ENCODE data around the gene CCDC57. TPM values are rescaled to one million over a fixed set of nuclear protein-coding genes. Genes with fewer than 3 reads are reported as not detected.

Gene CCDC57
- total RNA-seq, 2 experiments from 2014 or later: 40.7 to 43.9 TPM

DNA sequence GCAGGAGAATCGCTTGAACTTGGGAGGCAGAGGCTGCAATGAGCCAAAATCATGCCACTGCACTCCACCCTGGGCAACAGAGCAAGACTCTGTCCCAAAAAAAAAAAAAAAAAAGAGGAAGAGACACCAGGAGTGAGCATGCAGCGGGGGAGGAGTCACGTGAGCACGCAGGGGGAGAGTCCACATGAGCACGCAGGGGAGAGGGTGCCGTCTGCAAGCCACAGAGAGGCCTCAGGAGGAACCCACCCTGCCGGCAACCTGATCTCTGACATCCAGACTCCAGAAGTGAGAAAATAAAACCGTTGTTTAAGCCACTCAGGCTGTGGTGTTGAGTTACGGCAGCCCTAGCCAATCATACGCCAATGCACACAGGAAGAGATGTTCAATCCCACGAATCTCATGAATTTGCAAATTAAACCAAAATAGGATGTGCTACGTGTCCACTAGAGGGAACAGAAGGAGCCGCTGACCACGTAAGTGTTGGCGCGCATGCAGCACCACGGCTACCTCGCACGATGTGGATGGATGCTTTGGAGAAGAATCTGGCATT lies 42.2 kb downstream of the CCDC57 start:
- Mint-ChIP-seq H3K27me3 (ENCODE audit: low read depth) (no peaks in the 10 kb centered on the region), H3K9me3 (no peaks in the 10 kb centered on the region), H3K36me3 (ENCODE audit: low read depth) (peaks cover 11% of the 10 kb centered on the region), H3K27ac (no peak overlapping the region), H3K4me3 (no peak overlapping the region), H3K4me1 (ENCODE audit: low read depth) (peaks cover 6% of the 10 kb centered on the region)
- CTCF ChIA-PET: no interaction called here
- DNase-seq: no peak
- intact Hi-C loops (cut with micrococcal nuclease): no loop called here

DNA sequence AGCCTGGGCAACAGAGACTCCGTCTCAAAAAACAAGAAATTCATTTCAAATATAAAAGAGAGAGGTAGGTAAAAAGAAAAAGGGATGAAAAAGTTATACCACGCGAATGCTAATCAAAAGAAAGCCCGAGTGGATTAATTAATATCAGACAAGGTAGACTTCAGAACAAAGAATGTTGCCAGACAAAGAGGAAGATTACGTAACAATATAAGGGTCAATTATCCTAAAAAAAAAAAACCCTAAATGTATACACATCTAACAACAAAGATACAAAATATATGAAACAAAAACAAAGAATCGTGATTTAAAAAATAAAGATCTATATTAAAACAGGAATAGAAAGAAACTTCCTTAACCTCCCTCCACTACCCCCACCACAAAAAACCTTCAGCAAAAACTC lies 44.1 kb downstream of the CCDC57 start:
- Mint-ChIP-seq H3K27me3 (ENCODE audit: low read depth) (no peaks in the 10 kb centered on the region), H3K4me3 (no peak overlapping the region), H3K9me3 (no peaks in the 10 kb centered on the region), H3K27ac (no peak overlapping the region), H3K36me3 (ENCODE audit: low read depth) (peaks cover 11% of the 10 kb centered on the region), H3K4me1 (ENCODE audit: low read depth) (peaks cover 6% of the 10 kb centered on the region)
- CTCF ChIA-PET: no interaction called here
- DNase-seq: no peak
- intact Hi-C loops (cut with micrococcal nuclease): no loop called here

- intact Hi-C loops (cut with micrococcal nuclease): no loop called here
- no peaks in the 10 kb centered on the region for H3K27me3 Mint-ChIP-seq (ENCODE audit: low read depth)
- H3K27ac Mint-ChIP-seq: no peak overlapping the region
- CTCF ChIA-PET: no interaction called here
- H3K36me3 Mint-ChIP-seq (ENCODE audit: low read depth): peaks cover 14% of the 10 kb centered on the region
- H3K4me3 Mint-ChIP-seq: no peak overlapping the region
- H3K9me3 Mint-ChIP-seq: no peaks in the 10 kb centered on the region
- peaks cover 6% of the 10 kb centered on the region for H3K4me1 Mint-ChIP-seq (ENCODE audit: low read depth)
- no peak for DNase-seq
Measured at GRCh38 chr17:82167028-82167427, 45.6 kb downstream of the CCDC57 start.

DNA sequence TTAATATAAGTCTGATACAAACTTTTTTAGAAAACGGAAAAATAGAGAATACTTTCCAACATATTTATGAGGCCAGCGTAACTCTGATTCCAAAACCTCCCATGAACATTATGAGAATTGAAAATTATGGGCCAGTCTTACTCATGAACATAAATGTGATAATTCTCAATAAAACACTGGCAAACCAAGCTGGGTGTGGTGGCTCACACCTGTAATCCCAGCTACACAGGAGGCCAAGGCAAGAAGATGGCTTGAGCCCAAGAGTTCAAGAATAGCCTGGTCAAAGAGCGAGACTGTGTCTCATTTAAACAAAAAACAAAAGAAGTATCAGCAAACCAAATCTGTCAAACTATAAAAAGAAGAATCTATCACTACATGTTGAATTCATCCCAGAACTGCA lies 47.8 kb downstream of the CCDC57 start:
- CTCF ChIA-PET: interaction anchor here (0.6 kb wide), 1 partner anchor 260 kb away, joined by 3 read pairs; no protein-coding TSS in a partner anchor
- no peak overlapping the region for H3K27ac Mint-ChIP-seq
- no peaks in the 10 kb centered on the region for H3K27me3 Mint-ChIP-seq (ENCODE audit: low read depth)
- H3K36me3 Mint-ChIP-seq (ENCODE audit: low read depth): peaks cover 14% of the 10 kb centered on the region
- H3K4me1 Mint-ChIP-seq (ENCODE audit: low read depth): peaks cover 6% of the 10 kb centered on the region
- no peak overlapping the region for H3K4me3 Mint-ChIP-seq
- DNase-seq: no peak
- intact Hi-C loops (cut with micrococcal nuclease): no loop called here
- H3K9me3 Mint-ChIP-seq: no peaks in the 10 kb centered on the region

- Mint-ChIP-seq H3K9me3 (no peaks in the 10 kb centered on the region), H3K4me3 (no peak overlapping the region), H3K4me1 (ENCODE audit: low read depth) (no peaks in the 10 kb centered on the region), H3K27me3 (ENCODE audit: low read depth) (no peaks in the 10 kb centered on the region), H3K27ac (no peak overlapping the region), H3K36me3 (ENCODE audit: low read depth) (peaks cover 10% of the 10 kb centered on the region)
- intact Hi-C loops (cut with micrococcal nuclease): no loop called here
- CTCF ChIA-PET: no interaction called here
- DNase-seq: no peak
Measured at GRCh38 chr17:82161216-82161615, 51.4 kb downstream of the CCDC57 start.

- H3K36me3 Mint-ChIP-seq (ENCODE audit: low read depth): peaks cover 10% of the 10 kb centered on the region
- H3K4me3 Mint-ChIP-seq: no peak overlapping the region
- H3K4me1 Mint-ChIP-seq (ENCODE audit: low read depth): no peaks in the 10 kb centered on the region
- no peaks in the 10 kb centered on the region for H3K27me3 Mint-ChIP-seq (ENCODE audit: low read depth)
- no peak overlapping the region for H3K27ac Mint-ChIP-seq
- intact Hi-C loops (cut with micrococcal nuclease): no loop called here
- no peaks in the 10 kb centered on the region for H3K9me3 Mint-ChIP-seq
- no peak for DNase-seq
- CTCF ChIA-PET: no interaction called here
Measured at GRCh38 chr17:82160075-82160474, 52.6 kb downstream of the CCDC57 start.

- no peak for DNase-seq
- Mint-ChIP-seq H3K4me1 (ENCODE audit: low read depth) (peaks cover 4% of the 10 kb centered on the region), H3K27ac (no peak overlapping the region), H3K27me3 (ENCODE audit: low read depth) (no peaks in the 10 kb centered on the region), H3K36me3 (ENCODE audit: low read depth) (peaks cover 10% of the 10 kb centered on the region), H3K9me3 (no peaks in the 10 kb centered on the region), H3K4me3 (no peak overlapping the region)
- intact Hi-C loops (cut with micrococcal nuclease): no loop called here
- CTCF ChIA-PET: interaction anchor here (0.9 kb wide), 1 partner anchor 37 kb away, joined by 8 read pairs; no protein-coding TSS in a partner anchor
Measured at GRCh38 chr17:82158825-82159224, 53.8 kb downstream of the CCDC57 start.

DNA sequence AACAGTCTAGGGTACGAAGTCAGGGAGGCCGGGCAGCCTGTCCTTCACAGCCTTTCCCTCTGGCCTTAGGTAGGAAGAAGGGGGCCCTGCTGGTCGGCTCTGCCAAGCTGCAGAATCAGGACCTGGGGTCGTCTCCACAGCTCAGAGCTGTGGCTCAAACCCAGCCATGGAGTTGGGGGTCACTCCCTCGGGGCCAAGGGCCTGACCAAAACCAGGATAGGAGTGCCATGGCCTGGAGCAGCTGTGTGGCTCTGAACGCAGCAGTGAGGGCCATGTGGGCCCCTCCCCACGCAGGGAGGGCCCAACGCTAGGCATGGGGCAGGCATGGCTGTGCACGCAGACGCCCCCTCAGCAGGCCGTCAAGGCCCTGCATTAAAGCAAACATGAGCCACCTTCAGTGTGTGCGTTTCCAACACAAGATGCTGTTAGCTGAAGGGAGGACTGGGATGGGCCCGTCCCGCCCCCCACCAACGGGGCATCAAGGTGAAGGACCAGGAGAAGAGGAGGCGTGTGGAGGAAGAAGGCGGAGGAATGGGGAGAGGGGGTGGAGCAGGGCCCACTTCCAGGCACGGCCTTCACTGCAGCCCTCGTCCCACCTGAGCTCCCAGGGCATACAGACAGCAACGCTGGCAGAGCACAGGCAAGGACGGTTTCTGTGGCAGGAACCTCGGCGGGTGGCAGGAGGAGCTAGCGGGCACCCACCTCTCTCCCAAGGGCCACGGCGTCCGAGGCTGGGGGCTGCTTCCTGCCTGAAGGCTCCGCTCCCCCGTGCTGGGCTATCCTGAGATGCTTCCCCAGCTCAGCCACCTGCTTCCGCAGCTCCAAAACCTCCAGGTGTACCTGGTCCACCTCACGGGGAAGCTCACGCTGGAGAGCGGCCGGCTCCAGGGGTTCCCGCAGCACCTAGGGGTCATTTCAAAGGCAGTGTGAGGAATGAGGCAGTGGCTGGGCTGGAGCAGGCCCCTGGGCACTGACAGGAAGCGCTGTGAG lies 55.3 kb downstream of the CCDC57 start:
- DNase-seq: no peak
- Mint-ChIP-seq H3K27ac (no peak overlapping the region), H3K36me3 (ENCODE audit: low read depth) (peaks cover 7% of the 10 kb centered on the region), H3K9me3 (no peaks in the 10 kb centered on the region), H3K4me3 (no peak overlapping the region), H3K27me3 (ENCODE audit: low read depth) (no peaks in the 10 kb centered on the region), H3K4me1 (ENCODE audit: low read depth) (peaks cover 7% of the 10 kb centered on the region)
- intact Hi-C loops (cut with micrococcal nuclease): no loop called here
- CTCF ChIA-PET: interaction anchor here (0.6 to 1.9 kb wide), 2 partner anchors 30 to 127 kb away, joined by 3 to 7 read pairs; no protein-coding TSS in a partner anchor

- peaks cover 7% of the 10 kb centered on the region for H3K36me3 Mint-ChIP-seq (ENCODE audit: low read depth)
- peaks cover 7% of the 10 kb centered on the region for H3K4me1 Mint-ChIP-seq (ENCODE audit: low read depth)
- no peak overlapping the region for H3K27ac Mint-ChIP-seq
- intact Hi-C loops (cut with micrococcal nuclease): no loop called here
- no peaks in the 10 kb centered on the region for H3K9me3 Mint-ChIP-seq
- no peak for DNase-seq
- no peak overlapping the region for H3K4me3 Mint-ChIP-seq
- H3K27me3 Mint-ChIP-seq (ENCODE audit: low read depth): no peaks in the 10 kb centered on the region
- CTCF ChIA-PET: interaction anchor here (1.9 to 2.8 kb wide), 3 partner anchors 50 to 126 kb away, joined by 7 to 21 read pairs (median 11); no protein-coding TSS in a partner anchor
Measured at GRCh38 chr17:82156284-82156925, 56.2 kb downstream of the CCDC57 start.

DNA sequence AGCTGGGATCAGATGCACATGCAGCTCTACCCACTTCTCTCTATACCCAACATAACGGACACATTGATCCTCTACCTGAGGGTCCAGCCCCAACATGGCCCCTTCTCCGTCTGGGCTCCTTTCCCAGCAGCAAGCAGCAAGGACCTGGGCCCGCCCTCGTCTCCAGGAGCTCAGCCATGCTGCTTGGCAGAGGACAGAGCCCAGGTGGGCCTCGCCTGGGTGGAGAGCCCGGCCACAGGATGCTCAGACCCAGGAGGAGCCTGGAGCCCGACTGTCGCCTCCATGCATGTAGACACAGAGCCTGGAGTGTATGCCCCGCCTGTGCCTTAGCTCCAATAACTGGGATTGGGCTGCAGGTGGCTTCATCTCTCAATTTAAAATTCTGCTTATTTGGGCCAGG lies 57.0 kb downstream of the CCDC57 start:
- no peak overlapping the region for H3K4me3 Mint-ChIP-seq
- H3K9me3 Mint-ChIP-seq: no peaks in the 10 kb centered on the region
- H3K27ac Mint-ChIP-seq: no peak overlapping the region
- no peaks in the 10 kb centered on the region for H3K27me3 Mint-ChIP-seq (ENCODE audit: low read depth)
- H3K4me1 Mint-ChIP-seq (ENCODE audit: low read depth): peaks cover 7% of the 10 kb centered on the region
- H3K36me3 Mint-ChIP-seq (ENCODE audit: low read depth): peaks cover 6% of the 10 kb centered on the region
- no peak for DNase-seq
- CTCF ChIA-PET: interaction anchor here (1.1 to 2.8 kb wide), 3 partner anchors 49 to 126 kb away, joined by 4 to 21 read pairs (median 11); no protein-coding TSS in a partner anchor
- intact Hi-C loops (cut with micrococcal nuclease): loop anchor here (2.0 kb wide), 2 partner anchors 29 to 57 kb away; partner anchors contain the start of gene FASN

GRCh38 chr17:82154881-82155331 lies 57.7 kb downstream of the CCDC57 start:
- peaks cover 3% of the 10 kb centered on the region for H3K36me3 Mint-ChIP-seq (ENCODE audit: low read depth)
- CTCF ChIA-PET: interaction anchor here (1.0 to 2.8 kb wide), 6 partner anchors 9 to 125 kb away, joined by 3 to 21 read pairs (median 5); no protein-coding TSS in a partner anchor
- no peak for DNase-seq
- peaks cover 7% of the 10 kb centered on the region for H3K4me1 Mint-ChIP-seq (ENCODE audit: low read depth)
- intact Hi-C loops (cut with micrococcal nuclease): loop anchor here (1.0 to 5.0 kb wide), 4 partner anchors 28 to 198 kb away; partner anchors contain the start of gene FASN
- H3K4me3 Mint-ChIP-seq: no peak overlapping the region
- H3K27me3 Mint-ChIP-seq (ENCODE audit: low read depth): no peaks in the 10 kb centered on the region
- H3K27ac Mint-ChIP-seq: no peak overlapping the region
- H3K9me3 Mint-ChIP-seq: no peaks in the 10 kb centered on the region
